ENCODE results near the gene MLEC. TPM values are rescaled to one million over a fixed set of nuclear protein-coding genes. Genes with fewer than 3 reads are reported as not detected.

The MLEC gene
- total RNA-seq, 1 experiment from 2014 or later = 181 TPM

DNA sequence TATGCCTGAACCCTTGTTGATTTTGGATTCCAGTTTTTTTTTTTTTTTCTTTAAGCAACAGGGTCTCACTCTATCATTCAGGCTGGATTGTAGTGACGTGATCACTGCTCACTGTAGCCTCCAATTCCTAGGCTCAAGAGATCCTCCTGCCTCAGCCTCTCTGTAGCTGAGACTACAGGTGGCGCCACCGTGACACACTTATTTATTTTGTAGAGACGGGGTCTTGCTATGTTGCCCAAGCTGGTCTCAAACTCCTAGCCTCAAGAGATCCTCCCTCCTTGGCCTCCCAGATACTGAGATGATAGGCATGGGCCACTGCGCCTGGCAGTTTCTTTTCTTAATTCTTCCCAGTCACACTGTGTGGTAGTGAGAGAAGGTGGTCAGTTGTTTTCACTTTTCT, 63.9 kb downstream of the MLEC start:
- H3K4me1 ChIP-seq (ENCODE audit: insufficient read depth, low read length) = no peaks in the 10 kb centered on the region
- no peak overlapping the region for H3K27ac ChIP-seq (ENCODE audit: insufficient read length, low read depth, low read length)
- no peak overlapping the region for H3K9ac ChIP-seq (ENCODE audit: extremely low read depth, insufficient read length, low read length)
- no peak overlapping the region for H3T11ph ChIP-seq (ENCODE audit: low read length)
- no peak overlapping the region for H3K14ac ChIP-seq (ENCODE audit: insufficient read depth, low read length)
- H4K20me1 ChIP-seq (ENCODE audit: control insufficient read depth, insufficient read depth, insufficient read length) = no peaks in the 10 kb centered on the region
- H3K4me2 ChIP-seq (ENCODE audit: insufficient read depth, insufficient read length, low read length) = no peak overlapping the region
- no peak overlapping the region for H3K23ac ChIP-seq (ENCODE audit: insufficient read length, low read depth, low read length)
- H2BK120ac ChIP-seq (ENCODE audit: low read depth, low read length, poor library complexity, severe bottlenecking) = no peak overlapping the region
- H3K23me2 ChIP-seq (ENCODE audit: insufficient read length, low read depth, low read length, poor library complexity, severe bottlenecking) = no peaks in the 10 kb centered on the region
- no CpG with 5 or more reads among the region's 5 CpGs for WGBS (ENCODE audit: extremely low coverage, insufficient read length, low lambda C conversion rate)
- no peak overlapping the region for H2BK5ac ChIP-seq (ENCODE audit: insufficient read length, low read length)
- H3K9me3 ChIP-seq (ENCODE audit: control insufficient read depth, low read depth, low read length) = no peaks in the 10 kb centered on the region
- no peak overlapping the region for H3K4me3 Mint-ChIP-seq
- H3K27me3 Mint-ChIP-seq (ENCODE audit: low read depth) = no peaks in the 10 kb centered on the region; the same call in none of the 2 replicates
- H2AK5ac ChIP-seq (ENCODE audit: insufficient read length, low read length) = no peak overlapping the region
- H4K91ac ChIP-seq (ENCODE audit: insufficient read length, low read depth, low read length) = no peak overlapping the region
- H3K4ac ChIP-seq (ENCODE audit: low read depth, low read length) = no peak overlapping the region
- no peaks in the 10 kb centered on the region for H3K79me1 ChIP-seq (ENCODE audit: insufficient read depth, low read depth, low read length, poor library complexity, severe bottlenecking)
- no peak for DNase-seq
- H2AFZ ChIP-seq (ENCODE audit: low read length) = no peak overlapping the region
- H4K8ac ChIP-seq (replicated peaks; ENCODE audit: insufficient read length, low read depth, low read length) = no peak overlapping the region
- no peak overlapping the region for H2BK12ac ChIP-seq (ENCODE audit: insufficient read length, low read depth, low read length)
- no peak overlapping the region for H2BK15ac ChIP-seq (ENCODE audit: low read depth, low read length)
- H3K27me3 ChIP-seq (ENCODE audit: insufficient read depth, low read length) = no peaks in the 10 kb centered on the region
- no peak overlapping the region for H3K27ac Mint-ChIP-seq
- H3K9me3 Mint-ChIP-seq = peaks cover 6 to 12% of the 10 kb centered on the region in 2 experiments; a peak in 4 of 5 replicates
- H3K36me3 Mint-ChIP-seq (ENCODE audit: insufficient read depth in 1 of 3, low read depth in 3 of 3) = no peaks in the 10 kb centered on the region; a peak in 1 of 7 replicates
- H4K5ac ChIP-seq (ENCODE audit: insufficient read length, low read depth, low read length) = no peak overlapping the region
- H3K18ac ChIP-seq (ENCODE audit: insufficient read length, low read depth, low read length) = no peak overlapping the region
- TF ChIP-seq, protein P1, sequence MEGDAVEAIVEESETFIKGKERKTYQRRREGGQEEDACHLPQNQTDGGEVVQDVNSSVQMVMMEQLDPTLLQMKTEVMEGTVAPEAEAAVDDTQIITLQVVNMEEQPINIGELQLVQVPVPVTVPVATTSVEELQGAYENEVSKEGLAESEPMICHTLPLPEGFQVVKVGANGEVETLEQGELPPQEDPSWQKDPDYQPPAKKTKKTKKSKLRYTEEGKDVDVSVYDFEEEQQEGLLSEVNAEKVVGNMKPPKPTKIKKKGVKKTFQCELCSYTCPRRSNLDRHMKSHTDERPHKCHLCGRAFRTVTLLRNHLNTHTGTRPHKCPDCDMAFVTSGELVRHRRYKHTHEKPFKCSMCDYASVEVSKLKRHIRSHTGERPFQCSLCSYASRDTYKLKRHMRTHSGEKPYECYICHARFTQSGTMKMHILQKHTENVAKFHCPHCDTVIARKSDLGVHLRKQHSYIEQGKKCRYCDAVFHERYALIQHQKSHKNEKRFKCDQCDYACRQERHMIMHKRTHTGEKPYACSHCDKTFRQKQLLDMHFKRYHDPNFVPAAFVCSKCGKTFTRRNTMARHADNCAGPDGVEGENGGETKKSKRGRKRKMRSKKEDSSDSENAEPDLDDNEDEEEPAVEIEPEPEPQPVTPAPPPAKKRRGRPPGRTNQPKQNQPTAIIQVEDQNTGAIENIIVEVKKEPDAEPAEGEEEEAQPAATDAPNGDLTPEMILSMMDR (conservative IDR thresholded peaks at IDR 0.05) = no peak
- H3K79me2 ChIP-seq (ENCODE audit: insufficient read depth, low read length) = no peaks in the 10 kb centered on the region
- H2BK20ac ChIP-seq (ENCODE audit: low read depth, low read length, poor library complexity, severe bottlenecking) = no peak overlapping the region
- H3K56ac ChIP-seq (ENCODE audit: insufficient read length, low read depth, low read length) = no peak overlapping the region
- no peaks in the 10 kb centered on the region for H3K4me1 Mint-ChIP-seq
